ENCODE data around the gene UBA6. TPM values are rescaled to one million over a fixed set of nuclear protein-coding genes. Genes with fewer than 3 reads are reported as not detected.

The UBA6 gene
- total and polyA plus RNA-seq, 2 experiments from 2014 or later = 38.8 to 61.9 TPM

- no peak overlapping the region for H3K4me3 ChIP-seq
- H3K9me3 ChIP-seq (ENCODE audit: low read depth) = no peaks in the 10 kb centered on the region
- H3F3A ChIP-seq (ENCODE audit: insufficient read depth) = peaks cover 28% of the 10 kb centered on the region
- WGBS, 2 experiments (ENCODE audit: low coverage in 1 of 2, low lambda C conversion rate in 2 of 2, missing lambda C conversion rate in 2 of 2) = 95 to 96% methylated on average over 5 of the region's 5 CpGs
- H4K20me1 ChIP-seq (ENCODE audit: insufficient read depth) = no peaks in the 10 kb centered on the region
- no peak for TF ChIP-seq EZH2phosphoT487 (IDR thresholded peaks at IDR 0.05; ENCODE audit: insufficient read depth, low read depth)
- TF ChIP-seq EZH2 (IDR thresholded peaks at IDR 0.05; ENCODE audit: insufficient read depth, poor library complexity, severe bottlenecking) = no peak
- peaks cover 38% of the 10 kb centered on the region for H3K4me1 ChIP-seq (ENCODE audit: insufficient read depth)
- H3K9me2 ChIP-seq (ENCODE audit: insufficient read depth) = no peaks in the 10 kb centered on the region
- no peak overlapping the region for H3K4me2 ChIP-seq (ENCODE audit: unreplicated experiment)
- in situ Hi-C loops (cut with MboI) = no loop called here
- no peaks in the 10 kb centered on the region for H3K79me2 ChIP-seq (ENCODE audit: insufficient read depth)
- no peaks in the 10 kb centered on the region for H3K36me3 ChIP-seq (ENCODE audit: low read depth)
- no peak overlapping the region for H2AFZ ChIP-seq
- H3K9ac ChIP-seq = no peak overlapping the region
- DNase-seq = no peak
- no peak overlapping the region for H3K27ac ChIP-seq
- H3K27me3 ChIP-seq (replicated peaks; ENCODE audit: insufficient read depth) = no peaks in the 10 kb centered on the region
These were observed 22.4 kb upstream of the UBA6 start for GRCh38 chr4:67723341-67723740.

- peaks cover 29% of the 10 kb centered on the region for H3K4me1 ChIP-seq (ENCODE audit: insufficient read depth)
- DNase-seq = no peak
- no peaks in the 10 kb centered on the region for H3K27me3 ChIP-seq (replicated peaks; ENCODE audit: insufficient read depth)
- no peak overlapping the region for H3K4me3 ChIP-seq
- in situ Hi-C loops (cut with MboI) = no loop called here
- TF ChIP-seq EZH2phosphoT487 (IDR thresholded peaks at IDR 0.05; ENCODE audit: insufficient read depth, low read depth) (no peak), EZH2 (IDR thresholded peaks at IDR 0.05; ENCODE audit: insufficient read depth, poor library complexity, severe bottlenecking) (no peak)
- 84 to 86% methylated on average over 9 of the region's 9 CpGs for WGBS, 2 experiments (ENCODE audit: low coverage in 1 of 2, low lambda C conversion rate in 2 of 2, missing lambda C conversion rate in 2 of 2)
- no peaks in the 10 kb centered on the region for H3K79me2 ChIP-seq (ENCODE audit: insufficient read depth)
- H3F3A ChIP-seq (ENCODE audit: insufficient read depth) = peaks cover 18% of the 10 kb centered on the region
- no peaks in the 10 kb centered on the region for H4K20me1 ChIP-seq (ENCODE audit: insufficient read depth)
- H3K36me3 ChIP-seq (ENCODE audit: low read depth) = no peaks in the 10 kb centered on the region
- no peaks in the 10 kb centered on the region for H3K9me2 ChIP-seq (ENCODE audit: insufficient read depth)
- no peak overlapping the region for H3K27ac ChIP-seq
- H3K4me2 ChIP-seq (ENCODE audit: unreplicated experiment) = no peak overlapping the region
- H3K9me3 ChIP-seq (ENCODE audit: low read depth) = no peaks in the 10 kb centered on the region
- H3K9ac ChIP-seq = no peak overlapping the region
- H2AFZ ChIP-seq = no peak overlapping the region
These were observed 21.0 kb upstream of the UBA6 start for GRCh38 chr4:67721770-67722597.

- Histone ChIP-seq H3K27ac (no peak overlapping the region), H3K9me3 (ENCODE audit: low read depth) (no peaks in the 10 kb centered on the region), H2AFZ (no peak overlapping the region), H3K4me1 (ENCODE audit: insufficient read depth) (peaks cover 24% of the 10 kb centered on the region), H3K9ac (no peak overlapping the region), H3K27me3 (replicated peaks; ENCODE audit: insufficient read depth) (no peaks in the 10 kb centered on the region), H3K36me3 (ENCODE audit: low read depth) (no peaks in the 10 kb centered on the region), H4K20me1 (ENCODE audit: insufficient read depth) (no peaks in the 10 kb centered on the region), H3K79me2 (ENCODE audit: insufficient read depth) (no peaks in the 10 kb centered on the region), H3K4me2 (ENCODE audit: unreplicated experiment) (no peak overlapping the region), H3F3A (ENCODE audit: insufficient read depth) (peaks cover 13% of the 10 kb centered on the region), H3K4me3 (no peak overlapping the region), H3K9me2 (ENCODE audit: insufficient read depth) (no peaks in the 10 kb centered on the region)
- WGBS, 2 experiments (ENCODE audit: low coverage in 1 of 2, low lambda C conversion rate in 2 of 2, missing lambda C conversion rate in 2 of 2) = 96 to 97% methylated on average over 3 of the region's 3 CpGs
- in situ Hi-C loops (cut with MboI) = no loop called here
- DNase-seq = no peak
- TF ChIP-seq EZH2 (IDR thresholded peaks at IDR 0.05; ENCODE audit: insufficient read depth, poor library complexity, severe bottlenecking) (no peak), EZH2phosphoT487 (IDR thresholded peaks at IDR 0.05; ENCODE audit: insufficient read depth, low read depth) (no peak)
These were observed 20.4 kb upstream of the UBA6 start for GRCh38 chr4:67721315-67721769.

- H3K9me3 ChIP-seq (ENCODE audit: low read depth) = no peaks in the 10 kb centered on the region
- H3K27ac ChIP-seq = no peak overlapping the region
- no peak overlapping the region for H3K4me2 ChIP-seq (ENCODE audit: unreplicated experiment)
- no peaks in the 10 kb centered on the region for H3K36me3 ChIP-seq (ENCODE audit: low read depth)
- no peak for TF ChIP-seq EZH2phosphoT487 (IDR thresholded peaks at IDR 0.05; ENCODE audit: insufficient read depth, low read depth)
- TF ChIP-seq EZH2 (IDR thresholded peaks at IDR 0.05; ENCODE audit: insufficient read depth, poor library complexity, severe bottlenecking) = no peak
- 0 out of 2 replicates have a peak, but pooled peaks cover 2% of the 10 kb centered on the region for H3F3A ChIP-seq (ENCODE audit: insufficient read depth)
- no peak for DNase-seq
- H3K4me1 ChIP-seq (ENCODE audit: insufficient read depth) = 0 out of 2 replicates have a peak, but pooled peaks cover 11% of the 10 kb centered on the region
- no peak overlapping the region for H2AFZ ChIP-seq
- in situ Hi-C loops (cut with MboI) = no loop called here
- H4K20me1 ChIP-seq (ENCODE audit: insufficient read depth) = no peaks in the 10 kb centered on the region
- WGBS, 2 experiments (ENCODE audit: low coverage in 1 of 2, low lambda C conversion rate in 2 of 2, missing lambda C conversion rate in 2 of 2) = 94 to 98% methylated on average over 3 of the region's 3 CpGs
- H3K79me2 ChIP-seq (ENCODE audit: insufficient read depth) = 0 out of 2 replicates have a peak, but pooled peaks cover 7% of the 10 kb centered on the region
- H3K9ac ChIP-seq = no peak overlapping the region
- no peaks in the 10 kb centered on the region for H3K27me3 ChIP-seq (replicated peaks; ENCODE audit: insufficient read depth)
- no peaks in the 10 kb centered on the region for H3K9me2 ChIP-seq (ENCODE audit: insufficient read depth)
- H3K4me3 ChIP-seq = no peak overlapping the region
These were observed 19.1 kb upstream of the UBA6 start for GRCh38 chr4:67719953-67720617.
